HepG2 (cell line): Measurements from ENCODE around the gene CCDC106. TPM values are rescaled to one million over a fixed set of nuclear protein-coding genes. Genes with fewer than 3 reads are reported as not detected.

Experiments used
- CEBPG ChIP-seq: IDR thresholded peaks from 2 replicates; pipeline ENCODE4 v1.6.1; 2016
- CREB1 ChIP-seq, 2 experiments: fragments of 450-650 bp in 1 of 2; IDR thresholded peaks; 2 replicates each; pipeline ENCODE4 v1.6.1; 2016 to 2017; ENCODE audit warnings: control low read depth in 1 of 2, mild to moderate bottlenecking in 1 of 2, missing compliant biosample characterization in 1 of 2, missing genetic modification characterization in 1 of 2
- DR1 ChIP-seq: sonication (generic); formaldehyde crosslinking; IDR thresholded peaks from 2 replicates; pipeline ENCODE4 v1.8.0; 2021; ENCODE audit warnings: mild to moderate bottlenecking, missing genetic modification reagents, inconsistent platforms
- ELF3 ChIP-seq: IDR thresholded peaks from 2 replicates; pipeline ENCODE4 v1.6.1; 2016; ENCODE audit warnings: missing genetic modification reagents, missing compliant biosample characterization
- ETV6 ChIP-seq: sonication (generic); formaldehyde crosslinking; conservative IDR thresholded peaks from 2 replicates; pipeline ENCODE4 v1.4.0; 2020; ENCODE audit warnings: missing genetic modification reagents
- HNRNPLL ChIP-seq: fragments of 200-400 bp; formaldehyde crosslinking; IDR thresholded peaks from 2 replicates; pipeline ENCODE4 v1.6.1; 2017; ENCODE audit warnings: mild to moderate bottlenecking, low read depth, low read length; ENCODE audit not compliant: poor library complexity, severe bottlenecking
- IRX3 ChIP-seq: sonication (generic); formaldehyde crosslinking; IDR thresholded peaks from 2 replicates; pipeline ENCODE4 v1.8.1; 2023; ENCODE audit warnings: mild to moderate bottlenecking, low read depth, missing genetic modification reagents, borderline replicate concordance
- KDM5B ChIP-seq: sonication (generic); formaldehyde crosslinking; IDR thresholded peaks from 2 replicates; pipeline ENCODE4 v1.4.0; 2020; ENCODE audit warnings: missing genetic modification reagents, mild to moderate bottlenecking, borderline replicate concordance
- MAX ChIP-seq: IDR thresholded peaks from 2 replicates; pipeline ENCODE4 v1.6.1; 2012; ENCODE audit warnings: inconsistent platforms
- NFAT5 ChIP-seq: sonication (generic); formaldehyde crosslinking; IDR thresholded peaks from 2 replicates; pipeline ENCODE4 v1.4.0; 2020; ENCODE audit warnings: missing genetic modification reagents
- PHB2 ChIP-seq: fragments of 450-650 bp; IDR thresholded peaks from 2 replicates; pipeline ENCODE4 v1.6.1; 2018; ENCODE audit not compliant: partially characterized antibody
- POGK ChIP-seq: sonication (generic); formaldehyde crosslinking; conservative IDR thresholded peaks from 2 replicates; pipeline ENCODE4 v1.8.0; 2022; ENCODE audit warnings: mild to moderate bottlenecking, moderate library complexity, missing genetic modification reagents
- POLR2A ChIP-seq, 2 experiments: IDR thresholded peaks; 2 replicates each; pipeline ENCODE4 v1.6.1; 2011; ENCODE audit warnings: low read depth in 2 of 2, low read length in 2 of 2, mild to moderate bottlenecking in 1 of 2, moderate library complexity in 1 of 2; ENCODE audit not compliant: insufficient read depth in 1 of 2
- RBFOX2 ChIP-seq: fragments of 200-400 bp; formaldehyde crosslinking; IDR thresholded peaks from 2 replicates; pipeline ENCODE4 v1.6.1; 2017; ENCODE audit warnings: low read depth, mild to moderate bottlenecking, low read length
- ZBTB25 ChIP-seq: IDR thresholded peaks from 2 replicates; pipeline ENCODE4 v1.6.1; 2018; ENCODE audit warnings: missing genetic modification reagents
- ZBTB44 ChIP-seq: sonication (generic); formaldehyde crosslinking; IDR thresholded peaks from 2 replicates; pipeline ENCODE4 v1.4.0; 2020; ENCODE audit warnings: missing genetic modification reagents
- ZNF607 ChIP-seq: sonication (generic); formaldehyde crosslinking; IDR thresholded peaks from 2 replicates; pipeline ENCODE4 v1.5.1; 2020; ENCODE audit warnings: missing genetic modification reagents, mild to moderate bottlenecking, borderline replicate concordance
- ZNF639 ChIP-seq: conservative IDR thresholded peaks from 2 replicates; pipeline ENCODE4 v1.6.1; 2018; ENCODE audit warnings: missing genetic modification reagents
- polyA plus RNA-seq, 8 experiments: library from polyadenylated mRNA; depleted of rRNA in 3 of 8; stranded (reverse) in 7 of 8; unstranded in 1 of 8; fragments of >200 nt; fragmentation: Illumina TruSeq in 4 of 8; extraction: Trizol in 4 of 8; gene quantifications; 2 replicates each; pipeline versions ENCODE4 v1.2.1 to v1.2.3, GENCODE V29; 2011 to 2016; ENCODE audit warnings: low read depth in 4 of 8, missing spikeins in 1 of 8, mixed read lengths in 1 of 8; ENCODE audit not compliant: insufficient read depth in 1 of 8
- total RNA-seq, 5 experiments: library from RNA; depleted of rRNA; stranded (reverse); fragments of >200 nt; fragmentation: Illumina TruSeq; extraction: Trizol; gene quantifications; 2 replicates each; pipeline ENCODE4 v1.2.3, GENCODE V29; 2016; ENCODE audit warnings: low read depth in 1 of 5

Gene CCDC106
- total and polyA plus RNA-seq, 2 of the 13 experiments (the other 11 are each of a cell fraction or from before 2014, with no cell fraction given), result 4.7 to 8.8 TPM

- peak; percentile 95 for TF ChIP-seq ZBTB25 (CRISPR knock-in tag)
- 0 out of 2 replicates have a peak, but pooled peaks have one; percentile 2 for TF ChIP-seq ZNF607 (CRISPR knock-in tag)
- 0 out of 2 replicates have a peak, but pooled peaks have one; percentile 14 for TF ChIP-seq CREB1 (IDR thresholded peaks at IDR 0.05)
- no peak for TF ChIP-seq CREB1 (CRISPR knock-in tag; IDR thresholded peaks at IDR 0.05)
- TF ChIP-seq HNRNPLL, result peak; percentile 76
- TF ChIP-seq POLR2A (IDR thresholded peaks at IDR 0.05; ENCODE audit: insufficient read depth in 1 of 2, low read depth in 2 of 2, low read length in 2 of 2), result peak; percentile 66 to 72; a peak in 3 of 4 replicates
- peak; percentile 51; the same call in 1 of the 2 replicates for TF ChIP-seq ELF3 (CRISPR knock-in tag)
- TF ChIP-seq PHB2, result no peak
- peak; percentile 6; the same call in 1 of the 2 replicates for TF ChIP-seq KDM5B (CRISPR knock-in tag)
- TF ChIP-seq MAX, result peak; percentile 61
- TF ChIP-seq RBFOX2, result peak; percentile 73
- 0 out of 2 replicates have a peak, but pooled peaks have one; percentile 29 for TF ChIP-seq POGK (CRISPR knock-in tag)
- TF ChIP-seq NFAT5 (CRISPR knock-in tag), result no peak
- no peak for TF ChIP-seq CEBPG (CRISPR knock-in tag)
- no peak for TF ChIP-seq IRX3 (CRISPR knock-in tag)
- peak; percentile 97 for TF ChIP-seq ZNF639 (CRISPR knock-in tag)
- 0 out of 2 replicates have a peak, but pooled peaks have one; percentile 46 for TF ChIP-seq ETV6
- TF ChIP-seq ZBTB44, result no peak
- TF ChIP-seq DR1 (CRISPR knock-in tag), result 0 out of 2 replicates have a peak, but pooled peaks have one; percentile 29
Observed at GRCh38 chr19:55605207-55605636, 42.8 kb upstream of the CCDC106 start (continued).
